GM21447 (cell line): ENCODE measurements around the gene SIGLEC5.
"Not testable (repeated sequence)": the region's sequence is repeated elsewhere in the genome, so short reads cannot be mapped to it uniquely, and the experiment has no call there.

Source experiments
- ATAC-seq: cut with Tn5 transposase; IDR thresholded peaks from one replicate; pipeline ENCODE4 v1.9.1; 2021; ENCODE audit not compliant: unreplicated experiment

The SIGLEC5 gene, protein sequence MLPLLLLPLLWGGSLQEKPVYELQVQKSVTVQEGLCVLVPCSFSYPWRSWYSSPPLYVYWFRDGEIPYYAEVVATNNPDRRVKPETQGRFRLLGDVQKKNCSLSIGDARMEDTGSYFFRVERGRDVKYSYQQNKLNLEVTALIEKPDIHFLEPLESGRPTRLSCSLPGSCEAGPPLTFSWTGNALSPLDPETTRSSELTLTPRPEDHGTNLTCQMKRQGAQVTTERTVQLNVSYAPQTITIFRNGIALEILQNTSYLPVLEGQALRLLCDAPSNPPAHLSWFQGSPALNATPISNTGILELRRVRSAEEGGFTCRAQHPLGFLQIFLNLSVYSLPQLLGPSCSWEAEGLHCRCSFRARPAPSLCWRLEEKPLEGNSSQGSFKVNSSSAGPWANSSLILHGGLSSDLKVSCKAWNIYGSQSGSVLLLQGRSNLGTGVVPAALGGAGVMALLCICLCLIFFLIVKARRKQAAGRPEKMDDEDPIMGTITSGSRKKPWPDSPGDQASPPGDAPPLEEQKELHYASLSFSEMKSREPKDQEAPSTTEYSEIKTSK

GRCh38 chr19:51630315-51630714 lies at the start of gene SIGLEC5:
TSS of gene SIGLEC5 (minus strand) at chr19:51630401. CDS start at chr19:51630335, 66 bp downstream.
- not testable (repeated sequence) for ATAC-seq

DNA sequence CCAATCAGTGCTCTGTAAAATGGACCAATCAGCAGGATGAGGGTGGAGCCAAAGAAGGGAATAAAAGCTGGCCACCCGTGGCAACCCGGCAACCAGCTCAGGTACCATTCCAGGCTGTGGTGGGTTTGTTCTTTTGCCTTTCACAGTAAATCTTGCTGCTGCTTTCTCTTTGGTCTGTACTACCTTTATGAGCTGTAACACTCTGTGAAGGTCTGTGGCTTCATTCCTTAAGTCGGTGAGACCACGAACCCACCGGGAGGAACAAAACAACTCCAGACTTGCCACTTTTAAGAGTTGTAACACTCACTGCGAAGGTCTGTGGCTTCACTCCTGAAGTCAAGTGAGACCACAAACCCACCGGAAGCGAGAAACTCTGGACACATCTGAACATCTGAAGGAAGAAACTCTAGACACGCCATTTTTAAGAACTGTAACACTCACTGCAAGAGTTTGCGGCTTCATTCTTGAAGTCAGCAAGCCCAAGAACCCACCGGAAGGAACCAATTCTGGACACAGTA lies 46.4 kb upstream of the SIGLEC5 start:
- ATAC-seq, result no peak

GRCh38 chr19:51675911-51676565 lies 45.8 kb upstream of the SIGLEC5 start:
- not testable (repeated sequence) for ATAC-seq

DNA sequence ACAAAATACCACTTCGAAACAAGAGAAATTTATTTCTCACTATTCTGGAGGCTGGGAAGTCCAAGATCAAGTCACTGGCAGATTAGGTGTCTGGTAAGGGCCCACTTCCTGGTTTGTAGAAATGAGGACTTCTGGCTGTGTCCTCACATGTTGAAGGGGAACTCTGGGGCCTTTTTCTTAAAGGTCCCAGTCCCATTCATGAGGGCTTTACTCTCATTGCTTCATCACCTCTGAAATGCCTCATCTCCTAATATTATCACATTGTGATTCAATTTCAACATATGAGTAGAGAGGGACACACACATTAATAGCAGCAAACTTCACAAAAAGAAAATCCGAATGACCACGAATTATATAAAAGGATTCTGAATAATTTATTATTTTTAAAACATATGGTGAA lies 38.0 kb upstream of the SIGLEC5 start:
- no peak for ATAC-seq

- ATAC-seq, result no peak
These were observed 34.8 kb upstream of the SIGLEC5 start for GRCh38 chr19:51664997-51665396.

DNA sequence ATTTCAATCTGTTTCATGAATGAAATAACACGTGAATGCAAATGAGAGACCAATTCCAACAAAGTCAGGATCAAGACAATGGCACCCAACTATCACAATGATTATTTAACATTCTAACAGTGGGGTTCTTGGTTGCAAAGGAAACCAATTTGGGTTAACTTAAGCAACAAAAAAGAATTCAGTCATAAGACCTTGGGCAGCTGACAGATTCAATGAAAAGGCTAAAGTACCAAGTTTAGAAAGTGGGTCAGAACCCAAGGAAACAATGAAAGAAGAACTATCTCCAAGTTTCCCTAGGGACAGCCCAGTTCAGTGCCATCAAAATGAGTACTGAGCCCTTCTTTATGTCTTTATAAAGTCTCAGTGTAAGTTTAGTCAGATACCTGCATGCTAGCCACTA lies 33.9 kb upstream of the SIGLEC5 start:
- no peak for ATAC-seq

DNA sequence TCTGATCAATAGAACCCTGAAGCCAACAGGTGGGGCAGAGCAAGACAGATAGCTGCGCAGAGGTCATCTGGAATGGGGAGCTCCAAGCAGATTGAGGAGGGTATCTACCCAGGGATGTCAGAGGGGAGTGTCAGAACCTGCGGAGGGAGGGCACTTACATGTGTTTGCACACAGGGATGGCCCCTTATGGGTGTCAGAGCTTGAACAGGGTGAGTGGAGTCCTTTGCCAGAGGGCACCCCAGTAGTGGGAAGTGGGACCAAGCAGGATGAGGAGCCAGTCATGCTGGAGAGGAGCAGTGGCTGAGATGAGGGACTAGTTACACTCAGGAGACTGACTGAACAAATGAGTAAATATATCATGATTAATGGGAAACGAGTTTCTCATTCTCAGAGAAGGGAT lies 33.4 kb upstream of the SIGLEC5 start:
- ATAC-seq, result no peak

- ATAC-seq, result no peak
These were observed 30.9 kb upstream of the SIGLEC5 start for GRCh38 chr19:51660975-51661600.

- no peak for ATAC-seq
These were observed 24.6 kb upstream of the SIGLEC5 start for GRCh38 chr19:51654783-51655182.

DNA sequence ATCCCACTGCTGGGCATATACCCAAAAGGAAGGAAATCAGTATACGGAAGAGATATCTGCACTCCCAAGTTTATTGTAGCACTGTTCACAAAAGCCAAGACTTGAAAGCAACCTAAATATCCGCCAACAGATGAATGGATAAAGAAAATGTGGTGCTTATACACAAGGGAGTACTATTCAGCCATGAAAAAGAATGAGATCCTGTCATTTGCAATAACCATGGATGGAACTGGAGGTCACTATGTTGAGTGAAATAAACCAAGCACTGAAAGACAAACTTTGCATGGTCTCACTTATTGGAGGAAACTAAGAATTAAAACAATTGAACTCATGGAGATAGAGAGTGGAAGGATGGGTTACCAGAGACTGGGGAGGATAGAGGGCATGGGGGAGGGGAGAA lies 23.0 kb upstream of the SIGLEC5 start:
- ATAC-seq, result no peak

DNA sequence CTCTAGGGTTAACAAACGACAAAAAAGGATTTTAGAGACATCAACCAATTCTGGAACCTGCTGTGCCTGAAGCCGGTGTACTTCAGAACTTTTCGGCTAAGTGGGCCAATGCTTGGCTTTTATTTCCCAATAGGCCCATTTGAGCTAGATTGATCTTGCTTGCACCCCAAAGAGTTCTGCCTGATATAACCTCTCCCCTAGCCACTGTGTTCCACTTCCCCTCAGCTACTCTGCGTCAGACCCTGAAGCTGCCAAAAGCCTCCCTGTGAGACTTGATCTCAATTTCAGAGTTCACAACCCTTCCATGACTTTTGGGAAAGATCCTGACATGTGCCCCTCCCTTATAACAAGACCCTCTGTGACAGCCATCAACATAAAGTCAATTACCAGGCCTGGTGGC lies 22.1 kb upstream of the SIGLEC5 start:
- no peak for ATAC-seq

- no peak for ATAC-seq
These were observed 21.1 kb upstream of the SIGLEC5 start for GRCh38 chr19:51651216-51651846.

DNA sequence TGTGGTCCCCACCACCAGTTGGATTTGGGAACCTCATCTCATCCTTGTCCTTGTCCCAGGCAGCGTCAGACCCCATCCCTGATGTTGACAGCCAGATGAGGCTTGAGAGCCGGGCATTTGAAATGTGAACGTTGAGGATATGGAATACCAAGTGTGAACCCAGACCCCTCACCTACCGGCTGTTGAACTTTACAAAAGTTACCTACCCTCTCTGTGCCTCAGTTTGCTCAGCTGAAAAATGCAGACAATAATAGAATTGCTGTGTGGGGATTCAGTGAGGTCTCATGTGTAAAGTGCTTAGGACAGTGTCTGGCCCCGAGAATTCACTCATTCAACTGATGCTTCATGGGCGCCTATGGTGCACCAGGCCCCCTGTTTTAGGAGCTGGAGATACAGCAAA lies 17.1 kb upstream of the SIGLEC5 start:
- ATAC-seq, result no peak

- not testable (repeated sequence) for ATAC-seq
These were observed 16.5 kb upstream of the SIGLEC5 start, which contains the start of gene SIGLEC14 for GRCh38 chr19:51646730-51647129. TSS of gene SIGLEC14 (minus strand) at chr19:51646825. CDS start at chr19:51646759, 66 bp downstream.

DNA sequence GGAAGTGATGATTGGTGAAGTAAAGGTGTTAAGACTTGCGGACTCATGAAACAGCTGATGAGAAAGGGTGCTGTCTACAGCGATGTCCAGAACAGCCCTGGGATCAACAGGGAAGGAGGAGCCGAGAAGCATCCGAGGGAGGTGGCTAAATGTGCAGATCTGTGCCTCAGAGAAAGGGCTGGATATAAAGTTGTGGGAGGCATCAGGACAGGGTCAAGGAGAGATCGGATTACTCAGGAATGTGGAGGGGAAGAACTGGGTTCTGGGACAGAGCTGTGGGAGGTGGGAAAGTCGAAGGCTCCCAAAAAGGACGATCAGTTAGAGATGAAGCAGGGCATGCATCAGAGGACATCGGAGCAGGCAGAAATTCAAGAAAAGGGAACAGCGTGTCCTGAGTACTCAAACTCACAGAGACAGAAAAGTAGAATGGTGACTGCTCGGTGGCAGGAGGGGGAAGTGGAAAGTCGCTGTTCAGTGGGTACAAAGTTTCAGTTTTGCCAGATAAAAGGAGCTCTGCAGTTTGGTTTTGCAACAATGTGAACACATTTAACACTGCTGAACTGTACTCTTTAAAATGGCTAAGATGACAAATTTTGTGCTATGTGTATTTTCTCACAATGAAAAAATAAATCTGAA lies 14.6 kb upstream of the SIGLEC5 start:
- no peak for ATAC-seq

DNA sequence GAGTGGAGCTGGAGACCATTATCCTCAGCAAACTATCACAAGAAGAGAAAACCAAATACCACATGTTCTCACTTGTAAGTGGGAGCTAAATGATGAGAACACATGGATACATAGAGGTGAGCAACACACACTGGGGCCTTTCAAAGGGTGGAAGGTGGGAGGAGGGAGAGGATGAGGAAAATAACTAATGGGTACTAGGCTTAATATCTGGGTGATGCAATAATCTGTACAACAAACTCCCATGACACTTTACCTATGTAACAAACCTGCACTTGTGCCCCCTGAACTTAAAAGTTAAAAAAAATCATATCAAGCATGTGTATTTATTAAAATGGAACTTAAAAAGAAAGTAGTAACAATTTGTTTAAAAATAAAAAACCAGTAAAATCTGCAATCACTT lies 11.4 kb upstream of the SIGLEC5 start:
- ATAC-seq, result no peak

DNA sequence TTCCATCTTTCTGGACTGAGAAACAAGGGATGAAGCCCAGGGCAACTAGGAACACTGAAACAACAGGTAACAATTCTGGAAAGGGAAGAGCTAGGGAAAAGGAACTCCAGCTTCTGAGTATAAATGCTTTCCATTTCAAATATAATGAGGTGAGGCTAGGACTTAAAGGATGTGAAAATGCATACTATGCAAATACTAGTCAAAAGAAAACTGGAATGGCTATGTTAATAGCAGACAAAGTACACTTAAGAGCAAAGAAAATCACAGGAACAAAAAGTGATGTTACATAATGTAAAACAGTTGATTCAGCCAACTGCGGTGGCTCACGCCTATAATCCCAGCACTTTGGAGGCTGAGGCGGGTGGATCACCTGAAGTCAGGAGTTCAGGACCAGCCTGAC lies 10.2 kb upstream of the SIGLEC5 start:
- no peak for ATAC-seq

DNA sequence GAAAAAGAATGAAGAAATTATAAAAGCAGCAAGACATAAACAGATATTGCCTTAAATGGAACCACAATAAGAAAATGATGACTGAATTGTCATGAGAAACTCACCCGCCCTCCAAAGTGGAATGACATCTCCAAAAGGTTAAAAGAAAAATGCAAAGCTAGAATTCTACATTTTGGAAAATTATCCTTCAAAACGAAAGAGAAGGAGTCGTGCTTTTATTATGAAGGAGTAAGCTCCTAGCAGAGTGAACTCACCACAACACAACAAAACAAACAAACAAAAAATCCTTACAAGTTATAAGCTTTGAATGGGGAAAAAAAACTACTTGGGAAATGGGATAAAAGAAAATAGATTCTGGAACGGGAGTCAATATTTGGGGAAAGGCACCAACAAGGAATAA lies 9.7 kb upstream of the SIGLEC5 start:
- no peak for ATAC-seq

DNA sequence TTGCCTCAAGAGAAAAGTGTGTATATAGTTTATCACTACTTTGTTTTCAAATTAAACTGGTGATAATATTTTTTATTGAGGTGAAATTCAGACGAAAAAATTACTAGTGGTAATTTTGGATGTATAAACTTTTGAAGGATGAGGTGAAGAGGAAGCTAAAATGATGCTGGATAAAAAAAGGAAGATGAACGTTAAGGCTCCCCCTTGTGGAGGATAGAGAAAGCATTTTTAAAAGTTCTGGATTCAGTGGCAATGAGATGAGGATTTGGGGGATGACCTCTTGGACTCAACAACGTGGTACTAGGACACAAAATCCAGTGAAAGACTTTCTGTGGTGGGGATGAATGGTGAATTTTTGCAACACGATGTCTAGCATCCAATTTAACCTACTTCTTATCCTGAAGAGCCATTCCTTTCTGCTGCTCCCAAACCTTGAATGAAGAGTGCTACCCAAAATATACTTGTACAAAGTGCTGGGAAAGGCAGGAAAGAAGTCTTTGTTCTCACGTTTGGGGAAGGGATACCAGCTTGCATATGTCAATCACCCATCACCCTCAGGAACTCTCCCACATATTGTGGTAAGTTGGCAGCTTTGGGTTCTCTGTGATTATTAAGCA lies 7.3 kb upstream of the SIGLEC5 start:
- no peak for ATAC-seq

DNA sequence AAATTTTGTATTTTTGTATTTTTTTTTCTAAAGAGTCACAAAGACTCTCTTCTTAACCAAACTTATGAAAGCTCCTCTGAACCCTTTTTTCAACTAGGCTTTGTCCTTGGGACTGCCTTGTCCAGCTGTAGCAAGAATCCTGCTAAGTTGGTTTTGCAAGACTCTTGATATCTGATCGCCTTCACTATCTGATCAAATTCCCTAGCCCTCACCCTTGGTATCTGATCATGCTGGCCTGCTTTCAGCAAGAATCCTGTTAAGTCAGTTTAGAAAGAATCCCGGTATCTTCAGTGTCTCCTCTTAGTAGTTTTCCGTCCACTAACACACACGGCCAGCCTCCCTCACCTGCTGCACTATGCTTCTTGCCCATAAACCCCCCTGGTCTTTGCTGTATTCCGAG lies 1.9 kb upstream of the SIGLEC5 start:
- no peak for ATAC-seq
